Measurements from ENCODE around the gene RHEB.

RHEB gene

GRCh38 chr7:151459726-151460473 is 59.8 kb downstream of the RHEB start:
- no peaks in the 10 kb centered on the region for H3F3A ChIP-seq (ENCODE audit: control insufficient read depth, insufficient read depth)
- H3K9me3 ChIP-seq (ENCODE audit: control insufficient read depth, insufficient read depth, low read length), result peaks cover 23% of the 10 kb centered on the region
- H3K4me3 ChIP-seq (ENCODE audit: low read length), result no peak overlapping the region
- H3K4me1 ChIP-seq (ENCODE audit: control insufficient read depth, low read length), result no peaks in the 10 kb centered on the region
- H3K27ac ChIP-seq (ENCODE audit: low read depth, low read length), result no peak overlapping the region
- no peaks in the 10 kb centered on the region for H4K20me1 ChIP-seq (ENCODE audit: control insufficient read depth, insufficient read depth, low read depth, low read length)
- peaks cover 10% of the 10 kb centered on the region for H3K36me3 ChIP-seq (ENCODE audit: control insufficient read depth, low read length)
- H3K9me2 ChIP-seq (replicated peaks; ENCODE audit: control insufficient read depth, low read length), result no peaks in the 10 kb centered on the region
- TF ChIP-seq, protein P1, sequence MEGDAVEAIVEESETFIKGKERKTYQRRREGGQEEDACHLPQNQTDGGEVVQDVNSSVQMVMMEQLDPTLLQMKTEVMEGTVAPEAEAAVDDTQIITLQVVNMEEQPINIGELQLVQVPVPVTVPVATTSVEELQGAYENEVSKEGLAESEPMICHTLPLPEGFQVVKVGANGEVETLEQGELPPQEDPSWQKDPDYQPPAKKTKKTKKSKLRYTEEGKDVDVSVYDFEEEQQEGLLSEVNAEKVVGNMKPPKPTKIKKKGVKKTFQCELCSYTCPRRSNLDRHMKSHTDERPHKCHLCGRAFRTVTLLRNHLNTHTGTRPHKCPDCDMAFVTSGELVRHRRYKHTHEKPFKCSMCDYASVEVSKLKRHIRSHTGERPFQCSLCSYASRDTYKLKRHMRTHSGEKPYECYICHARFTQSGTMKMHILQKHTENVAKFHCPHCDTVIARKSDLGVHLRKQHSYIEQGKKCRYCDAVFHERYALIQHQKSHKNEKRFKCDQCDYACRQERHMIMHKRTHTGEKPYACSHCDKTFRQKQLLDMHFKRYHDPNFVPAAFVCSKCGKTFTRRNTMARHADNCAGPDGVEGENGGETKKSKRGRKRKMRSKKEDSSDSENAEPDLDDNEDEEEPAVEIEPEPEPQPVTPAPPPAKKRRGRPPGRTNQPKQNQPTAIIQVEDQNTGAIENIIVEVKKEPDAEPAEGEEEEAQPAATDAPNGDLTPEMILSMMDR (IDR thresholded peaks at IDR 0.05; ENCODE audit: low read depth, low read length, poor library complexity, severe bottlenecking), result no peak
- no peak for TF ChIP-seq EZH2phosphoT487 (IDR thresholded peaks at IDR 0.05; ENCODE audit: borderline replicate concordance, low read length)
- no peak overlapping the region for H3K4me2 ChIP-seq (ENCODE audit: low read length)
- H3K27me3 ChIP-seq (ENCODE audit: control insufficient read depth, low read length), result no peaks in the 10 kb centered on the region
- no peaks in the 10 kb centered on the region for H3K79me2 ChIP-seq (ENCODE audit: control insufficient read depth, low read length)

DNA sequence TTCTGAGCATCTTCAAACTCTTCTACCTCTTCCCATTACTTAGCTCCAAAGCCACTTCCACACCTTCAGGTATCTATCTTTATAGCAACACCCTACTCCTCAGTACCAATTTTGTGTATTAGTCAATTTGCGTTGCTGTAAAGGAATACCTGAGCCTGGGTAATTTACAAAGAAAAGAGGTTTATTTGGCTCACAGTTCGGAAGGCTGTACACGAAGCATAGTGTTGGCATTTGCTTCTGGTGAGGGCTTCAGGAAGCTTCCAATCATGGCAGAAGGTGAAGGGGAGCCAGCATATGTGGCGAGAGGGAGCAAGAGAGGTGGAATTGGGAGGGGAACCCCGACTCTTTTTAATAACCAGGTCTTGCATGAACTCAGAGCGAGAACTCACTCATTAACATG is 62.2 kb downstream of the RHEB start:
- no peaks in the 10 kb centered on the region for H3K36me3 ChIP-seq (ENCODE audit: control insufficient read depth, low read length)
- TF ChIP-seq, protein P1 (IDR thresholded peaks at IDR 0.05; ENCODE audit: low read depth, low read length, poor library complexity, severe bottlenecking), result no peak
- TF ChIP-seq EZH2phosphoT487 (IDR thresholded peaks at IDR 0.05; ENCODE audit: borderline replicate concordance, low read length), result no peak
- no peak overlapping the region for H3K4me2 ChIP-seq (ENCODE audit: low read length)
- H3K4me1 ChIP-seq (ENCODE audit: control insufficient read depth, low read length), result no peaks in the 10 kb centered on the region
- H4K20me1 ChIP-seq (ENCODE audit: control insufficient read depth, insufficient read depth, low read depth, low read length), result no peaks in the 10 kb centered on the region
- peaks cover 6% of the 10 kb centered on the region for H3K9me3 ChIP-seq (ENCODE audit: control insufficient read depth, insufficient read depth, low read length)
- no peaks in the 10 kb centered on the region for H3K9me2 ChIP-seq (replicated peaks; ENCODE audit: control insufficient read depth, low read length)
- no peaks in the 10 kb centered on the region for H3K79me2 ChIP-seq (ENCODE audit: control insufficient read depth, low read length)
- H3K27me3 ChIP-seq (ENCODE audit: control insufficient read depth, low read length), result no peaks in the 10 kb centered on the region
- no peaks in the 10 kb centered on the region for H3F3A ChIP-seq (ENCODE audit: control insufficient read depth, insufficient read depth)
- no peak overlapping the region for H3K4me3 ChIP-seq (ENCODE audit: low read length)
- no peak overlapping the region for H3K27ac ChIP-seq (ENCODE audit: low read depth, low read length)

GRCh38 chr7:151456782-151457181 is 62.9 kb downstream of the RHEB start:
- Histone ChIP-seq H3K9me2 (replicated peaks; ENCODE audit: control insufficient read depth, low read length) (no peaks in the 10 kb centered on the region), H3K4me2 (ENCODE audit: low read length) (no peak overlapping the region), H3F3A (ENCODE audit: control insufficient read depth, insufficient read depth) (no peaks in the 10 kb centered on the region), H3K27me3 (ENCODE audit: control insufficient read depth, low read length) (no peaks in the 10 kb centered on the region), H3K36me3 (ENCODE audit: control insufficient read depth, low read length) (no peaks in the 10 kb centered on the region), H3K4me3 (ENCODE audit: low read length) (no peak overlapping the region), H3K79me2 (ENCODE audit: control insufficient read depth, low read length) (no peaks in the 10 kb centered on the region), H3K4me1 (ENCODE audit: control insufficient read depth, low read length) (no peaks in the 10 kb centered on the region), H3K27ac (ENCODE audit: low read depth, low read length) (no peak overlapping the region), H3K9me3 (ENCODE audit: control insufficient read depth, insufficient read depth, low read length) (no peaks in the 10 kb centered on the region; the same call in 1 of the 2 replicates), H4K20me1 (ENCODE audit: control insufficient read depth, insufficient read depth, low read depth, low read length) (no peaks in the 10 kb centered on the region)
- TF ChIP-seq, protein P1 (IDR thresholded peaks at IDR 0.05; ENCODE audit: low read depth, low read length, poor library complexity, severe bottlenecking), result no peak
- no peak for TF ChIP-seq EZH2phosphoT487 (IDR thresholded peaks at IDR 0.05; ENCODE audit: borderline replicate concordance, low read length)
